H9 (cell line): ENCODE results near the gene CRIP2. TPM values are rescaled to one million over a fixed set of nuclear protein-coding genes. Genes with fewer than 3 reads are reported as not detected.

Experiments
- DNase-seq: peaks from one replicate; pipeline ENCODE4 v3.0.0-alpha.2; 2017
- H2AFZ ChIP-seq: one replicate; pipeline ENCODE4 v1.6.1; 2013; ENCODE audit warnings: mild to moderate bottlenecking, low read length, control low read depth, moderate library complexity
- H2AK5ac ChIP-seq: 2 replicates; pipeline ENCODE4 v1.6.1; 2013; ENCODE audit warnings: low read length, control low read depth, mixed read lengths; ENCODE audit not compliant: insufficient read length
- H2BK120ac ChIP-seq: one replicate; pipeline ENCODE4 v1.6.1; 2013; ENCODE audit warnings: low read depth, mild to moderate bottlenecking, low read length, control low read depth, inconsistent platforms; ENCODE audit not compliant: poor library complexity, severe bottlenecking
- H2BK12ac ChIP-seq: 2 replicates; pipeline ENCODE4 v1.6.1; 2013; ENCODE audit warnings: low read length, control low read depth, mixed read lengths, low read depth; ENCODE audit not compliant: insufficient read length
- H2BK15ac ChIP-seq: 2 replicates; pipeline ENCODE4 v1.6.1; 2013; ENCODE audit warnings: low read depth, low read length, control low read depth
- H2BK20ac ChIP-seq: one replicate; pipeline ENCODE4 v1.6.1; 2013; ENCODE audit warnings: low read depth, mild to moderate bottlenecking, low read length, control low read depth, inconsistent platforms; ENCODE audit not compliant: poor library complexity, severe bottlenecking
- H2BK5ac ChIP-seq: 2 replicates; pipeline ENCODE4 v1.6.1; 2013; ENCODE audit warnings: low read length, control low read depth, mixed read lengths; ENCODE audit not compliant: insufficient read length
- H3K14ac ChIP-seq: 2 replicates; pipeline ENCODE4 v1.6.1; 2013; ENCODE audit warnings: low read length, control low read depth; ENCODE audit not compliant: insufficient read depth
- H3K18ac ChIP-seq: 2 replicates; pipeline ENCODE4 v1.6.1; 2013; ENCODE audit warnings: low read depth, mild to moderate bottlenecking, mixed read lengths, low read length, control low read depth; ENCODE audit not compliant: insufficient read length
- H3K23ac ChIP-seq: 2 replicates; pipeline ENCODE4 v1.6.1; 2013; ENCODE audit warnings: low read length, control low read depth, mixed read lengths, low read depth; ENCODE audit not compliant: insufficient read length
- H3K23me2 ChIP-seq: 2 replicates; pipeline ENCODE4 v1.6.1; 2013; ENCODE audit warnings: low read depth, mild to moderate bottlenecking, mixed read lengths, low read length, control low read depth; ENCODE audit not compliant: insufficient read length, poor library complexity, severe bottlenecking
- H3K27ac ChIP-seq: 2 replicates; pipeline ENCODE4 v1.5.1; 2013; ENCODE audit warnings: low read length, control low read depth, mixed read lengths, low read depth; ENCODE audit not compliant: insufficient read length
- H3K27me3 ChIP-seq: 2 replicates; pipeline ENCODE4 v1.6.1; 2013; ENCODE audit warnings: low read length, control low read depth, inconsistent platforms; ENCODE audit not compliant: insufficient read depth
- H3K4ac ChIP-seq: 2 replicates; pipeline ENCODE4 v1.6.1; 2013; ENCODE audit warnings: low read depth, mild to moderate bottlenecking, control low read depth, inconsistent platforms, low read length, moderate library complexity
- H3K4me1 ChIP-seq: 2 replicates; pipeline ENCODE4 v1.6.1; 2013; ENCODE audit warnings: low read length, control low read depth, inconsistent platforms; ENCODE audit not compliant: insufficient read depth
- H3K4me2 ChIP-seq: 2 replicates; pipeline ENCODE4 v1.6.1; 2013; ENCODE audit warnings: low read length, control low read depth, mixed read lengths; ENCODE audit not compliant: insufficient read length, insufficient read depth
- H3K56ac ChIP-seq: 2 replicates; pipeline ENCODE4 v1.6.1; 2013; ENCODE audit warnings: low read depth, mild to moderate bottlenecking, mixed read lengths, low read length, control low read depth; ENCODE audit not compliant: insufficient read length
- H3K79me1 ChIP-seq: 2 replicates; pipeline ENCODE4 v1.6.1; 2013; ENCODE audit warnings: low read depth, mild to moderate bottlenecking, moderate library complexity, low read length, control low read depth, inconsistent platforms; ENCODE audit not compliant: insufficient read depth, poor library complexity, severe bottlenecking
- H3K79me2 ChIP-seq: 2 replicates; pipeline ENCODE4 v1.6.1; 2013; ENCODE audit warnings: low read length, control low read depth, inconsistent platforms; ENCODE audit not compliant: insufficient read depth
- H3K9ac ChIP-seq: 2 replicates; pipeline ENCODE4 v1.6.1; 2013; ENCODE audit warnings: low read length, control low read depth, mixed read lengths; ENCODE audit not compliant: insufficient read length; ENCODE audit errors: extremely low read depth
- H3K9me3 ChIP-seq: one replicate; pipeline ENCODE4 v1.6.1; 2013; ENCODE audit warnings: low read depth, low read length, inconsistent platforms; ENCODE audit not compliant: control insufficient read depth
- H3T11ph ChIP-seq: one replicate; pipeline ENCODE4 v1.6.1; 2013; ENCODE audit warnings: mild to moderate bottlenecking, low read length, control low read depth, inconsistent platforms
- H4K20me1 ChIP-seq: one replicate; pipeline ENCODE4 v1.6.1; 2013; ENCODE audit not compliant: control insufficient read depth, insufficient read length, insufficient read depth
- H4K5ac ChIP-seq: 2 replicates; pipeline ENCODE4 v1.6.1; 2013; ENCODE audit warnings: low read depth, mild to moderate bottlenecking, mixed read lengths, low read length, control low read depth; ENCODE audit not compliant: insufficient read length
- H4K8ac ChIP-seq: replicated peaks from 2 replicates; pipeline ENCODE4 v1.6.1; 2013; ENCODE audit warnings: low read length, control low read depth, mixed read lengths, low read depth; ENCODE audit not compliant: insufficient read length
- H4K91ac ChIP-seq: 2 replicates; pipeline ENCODE4 v1.6.1; 2013; ENCODE audit warnings: low read depth, mild to moderate bottlenecking, moderate library complexity, mixed read lengths, low read length, control low read depth; ENCODE audit not compliant: insufficient read length
- H3K27ac Mint-ChIP-seq, 3 experiments: 2 replicates in 2 of 3; 3 replicates in 1 of 3; pipeline ENCODE4 v1.8.0; 2020 to 2021; ENCODE audit warnings: mixed read lengths in 3 of 3, mild to moderate bottlenecking in 1 of 3, moderate library complexity in 1 of 3
- H3K27me3 Mint-ChIP-seq: 2 replicates; pipeline ENCODE4 v1.8.0; 2021; ENCODE audit warnings: low read depth, mild to moderate bottlenecking, moderate library complexity, mixed read lengths
- H3K36me3 Mint-ChIP-seq, 3 experiments: 2 replicates in 2 of 3; 3 replicates in 1 of 3; pipeline ENCODE4 v1.8.0; 2020 to 2021; ENCODE audit warnings: low read depth in 3 of 3, mixed read lengths in 3 of 3; ENCODE audit not compliant: insufficient read depth in 1 of 3
- H3K4me1 Mint-ChIP-seq, 2 experiments: 2 replicates each; pipeline ENCODE4 v1.8.0; 2020; ENCODE audit warnings: mixed read lengths in 2 of 2
- H3K4me3 Mint-ChIP-seq, 2 experiments: 2 replicates in 1 of 2; 3 replicates in 1 of 2; pipeline ENCODE4 v1.8.0; 2020 to 2021; ENCODE audit warnings: mild to moderate bottlenecking in 2 of 2, mixed read lengths in 2 of 2, moderate library complexity in 1 of 2
- H3K9me3 Mint-ChIP-seq, 2 experiments: 2 replicates in 1 of 2; 3 replicates in 1 of 2; pipeline ENCODE4 v1.8.0; 2020; ENCODE audit warnings: mild to moderate bottlenecking in 2 of 2, mixed read lengths in 2 of 2, moderate library complexity in 1 of 2
- WGBS: extraction: QIAGEN DNeasy Blood & Tissue Kit; methylation state at CpG from one replicate; pipeline ENCODE4 v1.1.7; 2013; ENCODE audit warnings: missing lambda C conversion rate, low lambda C conversion rate, mixed read lengths; ENCODE audit not compliant: insufficient read length; ENCODE audit errors: extremely low coverage; 5-methylcytosine and 5-hydroxymethylcytosine counted together
- total RNA-seq: library from RNA; stranded (reverse); gene quantifications from 2 replicates; pipeline ENCODE4 v1.2.1, GENCODE V29; 2021
- TF ChIP-seq, protein P1 (sequence below): fragments of 200-600 bp; sonication (generic); conservative IDR thresholded peaks from 3 replicates; pipeline ENCODE4 v1.8.0; 2021; ENCODE audit warnings: antibody characterized with exemption, mild to moderate bottlenecking

Gene CRIP2
- total RNA-seq, 1 experiment from 2014 or later: 5.7 TPM

DNA sequence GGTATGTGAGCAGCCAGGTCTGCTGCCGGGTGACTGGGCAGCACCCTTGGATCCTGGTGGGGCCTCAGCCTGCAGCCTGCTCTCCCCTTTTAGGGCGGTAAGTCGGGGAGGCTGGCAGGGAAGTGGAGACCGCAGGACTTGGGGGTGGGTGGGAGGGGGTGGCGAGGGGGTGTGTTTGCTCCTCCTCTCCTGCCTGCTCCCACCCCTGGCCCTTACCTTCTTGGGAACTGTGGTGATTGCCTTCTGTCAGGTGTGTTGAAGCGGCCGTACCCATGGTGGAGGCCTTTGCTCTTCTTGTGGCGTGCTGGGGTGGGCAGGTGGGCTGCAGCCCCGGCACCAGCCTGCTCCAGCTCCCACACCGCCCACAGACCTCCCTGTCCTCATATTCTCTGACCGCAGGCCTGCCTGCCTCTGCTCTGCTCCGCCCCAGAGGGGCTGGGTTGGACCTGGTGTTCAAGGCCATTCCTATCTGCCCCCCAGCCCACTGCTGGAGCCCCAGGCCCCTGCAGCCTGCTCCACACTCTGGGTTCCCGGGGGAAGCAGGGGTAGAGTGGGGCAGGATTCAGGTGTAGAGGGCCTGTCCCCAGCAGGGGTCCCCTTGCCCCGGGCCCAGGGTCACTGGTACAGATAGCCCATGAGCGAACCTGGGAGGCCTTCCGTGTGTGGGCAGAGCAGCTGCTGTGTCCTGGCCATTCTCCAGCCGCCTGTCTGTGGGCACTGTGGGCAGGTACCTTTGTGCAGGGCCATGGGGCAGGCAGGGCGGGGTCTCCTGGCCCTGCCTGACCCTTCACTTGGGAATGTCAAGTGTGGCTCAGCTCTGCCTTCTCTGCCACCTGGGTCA lies 21.6 kb downstream of the CRIP2 start:
- Histone ChIP-seq H3K27me3 (no peaks in the 10 kb centered on the region), H2BK120ac (no peak overlapping the region), H2BK20ac (no peak overlapping the region), H2BK5ac (no peak overlapping the region), H3K79me2 (no peaks in the 10 kb centered on the region), H3K9ac (no peak overlapping the region), H2AFZ (no peak overlapping the region), H4K91ac (no peak overlapping the region), H3K4me1 (no peaks in the 10 kb centered on the region), H2BK15ac (no peak overlapping the region), H3T11ph (no peak overlapping the region), H3K27ac (no peak overlapping the region), H3K18ac (no peak overlapping the region), H3K23me2 (no peaks in the 10 kb centered on the region), H3K79me1 (no peaks in the 10 kb centered on the region), H3K14ac (no peak overlapping the region; the same call in 1 of the 2 replicates), H3K23ac (no peak overlapping the region), H4K8ac (no peak overlapping the region), H3K4ac (no peak overlapping the region), H3K56ac (no peak overlapping the region), H4K5ac (no peak overlapping the region), H2AK5ac (no peak overlapping the region), H4K20me1 (no peaks in the 10 kb centered on the region), H3K4me2 (no peak overlapping the region), H2BK12ac (no peak overlapping the region), H3K9me3 (no peaks in the 10 kb centered on the region)
- H3K4me3 Mint-ChIP-seq: no peak overlapping the region
- WGBS: no CpG with 5 or more reads among the region's 18 CpGs
- H3K9me3 Mint-ChIP-seq: peaks cover 0 to 4% of the 10 kb centered on the region in 2 experiments; a peak in 1 of 5 replicates
- peaks cover 0 to 5% (median 0%) of the 10 kb centered on the region in 3 experiments; a peak in 2 of 7 replicates for H3K36me3 Mint-ChIP-seq
- TF ChIP-seq, protein P1, sequence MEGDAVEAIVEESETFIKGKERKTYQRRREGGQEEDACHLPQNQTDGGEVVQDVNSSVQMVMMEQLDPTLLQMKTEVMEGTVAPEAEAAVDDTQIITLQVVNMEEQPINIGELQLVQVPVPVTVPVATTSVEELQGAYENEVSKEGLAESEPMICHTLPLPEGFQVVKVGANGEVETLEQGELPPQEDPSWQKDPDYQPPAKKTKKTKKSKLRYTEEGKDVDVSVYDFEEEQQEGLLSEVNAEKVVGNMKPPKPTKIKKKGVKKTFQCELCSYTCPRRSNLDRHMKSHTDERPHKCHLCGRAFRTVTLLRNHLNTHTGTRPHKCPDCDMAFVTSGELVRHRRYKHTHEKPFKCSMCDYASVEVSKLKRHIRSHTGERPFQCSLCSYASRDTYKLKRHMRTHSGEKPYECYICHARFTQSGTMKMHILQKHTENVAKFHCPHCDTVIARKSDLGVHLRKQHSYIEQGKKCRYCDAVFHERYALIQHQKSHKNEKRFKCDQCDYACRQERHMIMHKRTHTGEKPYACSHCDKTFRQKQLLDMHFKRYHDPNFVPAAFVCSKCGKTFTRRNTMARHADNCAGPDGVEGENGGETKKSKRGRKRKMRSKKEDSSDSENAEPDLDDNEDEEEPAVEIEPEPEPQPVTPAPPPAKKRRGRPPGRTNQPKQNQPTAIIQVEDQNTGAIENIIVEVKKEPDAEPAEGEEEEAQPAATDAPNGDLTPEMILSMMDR: no peak
- no peak overlapping the region for H3K27ac Mint-ChIP-seq
- peaks cover 0 to 9% of the 10 kb centered on the region in 2 experiments; a peak in 2 of 4 replicates for H3K4me1 Mint-ChIP-seq
- DNase-seq: peak; percentile 18
- no peaks in the 10 kb centered on the region for H3K27me3 Mint-ChIP-seq
